Measurements from ENCODE around the gene CERT1. TPM values are rescaled to one million over a fixed set of nuclear protein-coding genes. Genes with fewer than 3 reads are reported as not detected.

CERT1 gene
- total RNA-seq, 2 donors from 2014 or later, result 32.3 to 35.5 TPM

DNA sequence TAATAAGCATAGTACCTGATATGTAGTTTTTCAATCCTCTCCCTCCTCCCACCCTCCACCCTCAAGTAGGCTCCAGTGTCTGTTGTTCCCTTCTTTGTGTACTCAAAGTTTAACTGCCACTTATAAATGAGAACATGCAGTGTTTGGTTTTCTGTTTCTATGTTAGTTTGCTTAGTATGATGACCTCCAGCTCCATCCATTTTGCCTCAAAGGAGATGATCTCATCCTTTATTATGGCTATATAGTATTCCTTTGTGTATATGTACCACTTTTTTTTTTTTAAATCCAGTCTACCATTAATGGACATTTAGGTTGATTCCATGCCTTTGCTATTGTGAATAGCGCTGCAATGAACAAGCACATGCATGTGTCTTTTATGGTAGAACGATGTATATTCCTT is 20.8 kb upstream of the CERT1 start:
- no peak overlapping the region for H3K4me3 ChIP-seq
- H3K4me1 ChIP-seq (replicated peaks), result no peaks in the 10 kb centered on the region
- no peaks in the 10 kb centered on the region for H3K27me3 ChIP-seq (replicated peaks; ENCODE audit: insufficient read depth)
- intact Hi-C loops (cut with DNase I), result no loop called here
- H3K27ac ChIP-seq, result no peak overlapping the region
- TF ChIP-seq POLR2AphosphoS5 (IDR thresholded peaks at IDR 0.05) (peak; percentile 66), POLR2A (IDR thresholded peaks at IDR 0.05) (no peak)
- WGBS, result 97% methylated on average over 2 of the region's 2 CpGs
- no peaks in the 10 kb centered on the region for H3K36me3 ChIP-seq
- H3K9me3 ChIP-seq, result no peaks in the 10 kb centered on the region
- no peak for DNase-seq (ENCODE audit: low spot score)

DNA sequence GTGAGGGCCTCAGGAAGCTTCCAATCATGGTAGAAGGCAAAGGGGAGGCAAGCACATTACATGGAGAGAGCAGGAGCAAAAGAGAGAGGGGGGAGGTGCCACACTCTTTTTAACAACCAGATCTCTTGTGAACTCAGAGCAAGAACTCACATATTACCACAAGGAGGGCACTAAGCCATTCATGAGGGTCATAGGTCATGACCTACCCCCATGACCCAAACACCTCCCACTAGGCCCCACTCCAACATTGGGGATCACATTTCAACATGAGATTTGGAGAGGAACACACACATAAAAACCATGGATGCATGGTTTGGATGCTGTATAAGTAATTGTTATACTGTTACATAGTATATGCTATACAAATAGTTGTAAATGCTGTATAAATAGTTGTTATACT is 17.8 kb upstream of the CERT1 start:
- H3K27ac ChIP-seq, result no peak overlapping the region
- intact Hi-C loops (cut with DNase I), result no loop called here
- no peak overlapping the region for H3K4me3 ChIP-seq
- H3K36me3 ChIP-seq, result no peaks in the 10 kb centered on the region
- H3K4me1 ChIP-seq (replicated peaks), result no peaks in the 10 kb centered on the region
- no peak for TF ChIP-seq POLR2A (IDR thresholded peaks at IDR 0.05)
- no peaks in the 10 kb centered on the region for H3K9me3 ChIP-seq
- DNase-seq (ENCODE audit: low spot score), result no peak
- no peaks in the 10 kb centered on the region for H3K27me3 ChIP-seq (replicated peaks; ENCODE audit: insufficient read depth)

DNA sequence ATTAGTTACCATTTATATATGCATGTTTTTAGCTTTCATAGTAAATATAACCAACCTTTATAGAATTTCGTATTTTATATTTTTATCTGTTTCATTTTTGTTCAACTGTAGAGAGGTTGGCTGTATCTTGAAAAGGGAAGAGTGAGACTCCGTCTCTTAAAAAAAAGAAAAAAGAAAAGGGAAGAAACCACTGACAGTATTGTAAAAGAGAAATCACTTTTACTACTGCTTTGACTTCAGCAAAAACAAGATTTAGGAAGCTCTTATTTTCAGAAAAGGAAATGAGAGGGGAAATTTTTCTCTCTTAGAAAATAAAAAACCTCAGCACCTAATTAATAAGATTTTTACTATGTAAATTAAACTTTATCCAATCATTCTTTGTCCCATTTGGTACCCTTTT is 14.6 kb upstream of the CERT1 start:
- H3K4me3 ChIP-seq, result no peak overlapping the region
- WGBS, result 75% methylated on average over 2 of the region's 2 CpGs
- DNase-seq (ENCODE audit: low spot score), result no peak
- no peaks in the 10 kb centered on the region for H3K36me3 ChIP-seq
- intact Hi-C loops (cut with DNase I), result no loop called here
- H3K27ac ChIP-seq, result no peak overlapping the region
- H3K9me3 ChIP-seq, result no peaks in the 10 kb centered on the region
- no peaks in the 10 kb centered on the region for H3K27me3 ChIP-seq (replicated peaks; ENCODE audit: insufficient read depth)
- H3K4me1 ChIP-seq (replicated peaks), result no peaks in the 10 kb centered on the region
- TF ChIP-seq, protein P1, sequence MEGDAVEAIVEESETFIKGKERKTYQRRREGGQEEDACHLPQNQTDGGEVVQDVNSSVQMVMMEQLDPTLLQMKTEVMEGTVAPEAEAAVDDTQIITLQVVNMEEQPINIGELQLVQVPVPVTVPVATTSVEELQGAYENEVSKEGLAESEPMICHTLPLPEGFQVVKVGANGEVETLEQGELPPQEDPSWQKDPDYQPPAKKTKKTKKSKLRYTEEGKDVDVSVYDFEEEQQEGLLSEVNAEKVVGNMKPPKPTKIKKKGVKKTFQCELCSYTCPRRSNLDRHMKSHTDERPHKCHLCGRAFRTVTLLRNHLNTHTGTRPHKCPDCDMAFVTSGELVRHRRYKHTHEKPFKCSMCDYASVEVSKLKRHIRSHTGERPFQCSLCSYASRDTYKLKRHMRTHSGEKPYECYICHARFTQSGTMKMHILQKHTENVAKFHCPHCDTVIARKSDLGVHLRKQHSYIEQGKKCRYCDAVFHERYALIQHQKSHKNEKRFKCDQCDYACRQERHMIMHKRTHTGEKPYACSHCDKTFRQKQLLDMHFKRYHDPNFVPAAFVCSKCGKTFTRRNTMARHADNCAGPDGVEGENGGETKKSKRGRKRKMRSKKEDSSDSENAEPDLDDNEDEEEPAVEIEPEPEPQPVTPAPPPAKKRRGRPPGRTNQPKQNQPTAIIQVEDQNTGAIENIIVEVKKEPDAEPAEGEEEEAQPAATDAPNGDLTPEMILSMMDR (IDR thresholded peaks at IDR 0.05), result no peak
- TF ChIP-seq POLR2A (IDR thresholded peaks at IDR 0.05), result no peak

DNA sequence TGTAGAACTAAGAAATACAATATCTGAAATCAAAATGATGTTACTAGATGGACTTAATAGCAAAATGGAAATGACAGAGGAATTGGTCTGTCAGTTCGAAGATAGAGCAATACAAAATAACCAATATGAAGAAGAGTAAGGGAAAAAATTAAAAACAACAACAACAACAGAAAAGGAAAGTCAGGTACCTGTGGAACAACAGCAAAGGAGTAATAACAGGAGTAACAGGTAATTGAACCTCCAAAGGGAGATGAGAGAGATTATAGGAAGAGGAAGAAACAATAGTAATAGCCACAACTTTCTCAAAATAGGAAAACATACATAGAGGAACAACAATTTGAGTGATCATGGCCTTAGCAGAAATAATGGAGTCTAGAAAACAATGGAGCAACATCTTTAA is 13.9 kb upstream of the CERT1 start:
- Histone ChIP-seq H3K27me3 (replicated peaks; ENCODE audit: insufficient read depth) (no peaks in the 10 kb centered on the region), H3K4me3 (no peak overlapping the region), H3K27ac (no peak overlapping the region), H3K36me3 (no peaks in the 10 kb centered on the region), H3K9me3 (no peaks in the 10 kb centered on the region), H3K4me1 (replicated peaks) (no peaks in the 10 kb centered on the region)
- 94% methylated on average over 1 of the region's 1 CpG for WGBS
- TF ChIP-seq POLR2AphosphoS5 (IDR thresholded peaks at IDR 0.05) (no peak), POLR2A (IDR thresholded peaks at IDR 0.05) (no peak)
- TF ChIP-seq, protein P1 (IDR thresholded peaks at IDR 0.05), result no peak
- DNase-seq (ENCODE audit: low spot score), result no peak
- intact Hi-C loops (cut with DNase I), result no loop called here

DNA sequence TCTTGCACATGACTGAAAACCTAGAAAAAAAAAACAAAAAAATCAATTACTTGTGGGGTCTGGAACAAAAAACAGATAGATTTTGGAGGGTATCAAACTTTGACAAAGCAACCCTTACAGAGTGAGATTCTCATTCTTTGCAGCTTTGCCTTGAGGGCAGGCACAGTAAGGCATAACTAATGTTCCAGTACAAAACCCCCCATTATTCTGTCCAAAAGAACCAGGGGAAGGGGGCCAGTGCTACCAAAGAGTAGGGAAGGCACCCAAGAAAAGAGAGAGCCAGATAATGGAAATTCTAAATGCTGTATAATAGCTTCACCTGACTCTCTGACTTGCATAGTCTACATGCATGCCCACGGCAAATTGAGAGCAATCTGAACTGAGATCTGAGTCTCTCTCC is 13.2 kb upstream of the CERT1 start:
- intact Hi-C loops (cut with DNase I), result no loop called here
- Histone ChIP-seq H3K4me3 (no peak overlapping the region), H3K36me3 (no peaks in the 10 kb centered on the region), H3K27ac (no peak overlapping the region), H3K9me3 (no peaks in the 10 kb centered on the region), H3K4me1 (replicated peaks) (no peaks in the 10 kb centered on the region), H3K27me3 (replicated peaks; ENCODE audit: insufficient read depth) (no peaks in the 10 kb centered on the region)
- no peak for DNase-seq (ENCODE audit: low spot score)
- TF ChIP-seq POLR2AphosphoS5 (IDR thresholded peaks at IDR 0.05) (no peak), POLR2A (IDR thresholded peaks at IDR 0.05) (no peak)
- TF ChIP-seq, protein P1 (IDR thresholded peaks at IDR 0.05), result no peak
- 83% methylated on average over 1 of the region's 1 CpG for WGBS

DNA sequence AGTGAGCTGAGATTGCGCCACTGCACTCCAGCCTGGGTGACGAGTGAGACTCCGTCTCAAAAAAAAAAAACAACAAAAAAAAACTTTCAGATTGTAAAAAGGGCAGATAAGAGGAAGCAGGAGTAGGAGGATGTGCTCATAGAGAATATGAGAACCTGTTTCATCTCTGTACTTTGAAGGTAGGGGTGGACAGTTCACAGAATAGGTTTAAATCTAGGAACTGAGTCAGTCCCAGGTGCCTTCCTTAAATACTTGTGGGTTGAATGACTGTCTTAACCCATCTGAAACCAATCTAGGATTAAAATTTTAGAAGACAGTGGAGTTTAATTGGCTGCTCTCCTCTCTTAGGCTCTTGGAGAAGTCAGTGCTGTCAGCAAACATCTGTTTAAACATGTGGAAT is 12.6 kb upstream of the CERT1 start:
- intact Hi-C loops (cut with DNase I), result no loop called here
- Histone ChIP-seq H3K4me1 (replicated peaks) (no peaks in the 10 kb centered on the region), H3K36me3 (no peaks in the 10 kb centered on the region), H3K4me3 (no peak overlapping the region), H3K27me3 (replicated peaks; ENCODE audit: insufficient read depth) (no peaks in the 10 kb centered on the region), H3K9me3 (no peaks in the 10 kb centered on the region), H3K27ac (no peak overlapping the region)
- 95% methylated on average over 3 of the region's 3 CpGs for WGBS
- no peak for DNase-seq (ENCODE audit: low spot score)
- TF ChIP-seq, protein P1 (IDR thresholded peaks at IDR 0.05), result no peak
- TF ChIP-seq POLR2AphosphoS5 (IDR thresholded peaks at IDR 0.05), result no peak

Measured in prostate gland (tissue), 2 donors.